ENCODE results near the gene RPS14. TPM values are rescaled to one million over a fixed set of nuclear protein-coding genes. Genes with fewer than 3 reads are reported as not detected.

RPS14 gene
- total and polyA plus RNA-seq, 9 donors, result 2,234 to 9,295 (median 4,211) TPM

DNA sequence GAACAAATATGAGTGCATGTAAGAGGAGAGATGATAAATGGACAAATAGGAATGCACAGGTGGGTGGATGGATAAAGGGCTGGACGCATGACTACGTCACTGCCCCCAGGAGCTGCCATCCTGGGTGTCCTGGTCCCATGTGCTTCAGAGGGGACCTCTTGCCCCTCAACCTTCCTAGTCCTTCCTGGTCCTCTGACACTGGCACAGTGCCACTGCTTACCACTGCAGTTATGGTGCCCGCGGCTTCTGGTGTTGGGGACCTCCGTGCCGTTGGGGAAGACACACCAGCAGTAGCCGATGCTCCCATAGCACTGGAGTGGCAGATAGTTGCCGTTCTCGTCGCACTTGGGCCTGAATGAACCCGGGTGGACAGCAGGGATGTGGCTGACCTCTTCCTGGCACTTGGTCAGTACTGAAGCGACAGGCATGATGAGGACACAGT lies 46.6 kb downstream of the RPS14 start:
- no peaks in the 10 kb centered on the region for H3K27me3 ChIP-seq
- peaks cover 4% of the 10 kb centered on the region for H3K4me1 ChIP-seq (ENCODE audit: insufficient read depth)
- no peak for TF ChIP-seq POLR2A (IDR thresholded peaks at IDR 0.05)
- TF ChIP-seq EP300 (IDR thresholded peaks at IDR 0.05), result no peak
- TF ChIP-seq, protein P1, sequence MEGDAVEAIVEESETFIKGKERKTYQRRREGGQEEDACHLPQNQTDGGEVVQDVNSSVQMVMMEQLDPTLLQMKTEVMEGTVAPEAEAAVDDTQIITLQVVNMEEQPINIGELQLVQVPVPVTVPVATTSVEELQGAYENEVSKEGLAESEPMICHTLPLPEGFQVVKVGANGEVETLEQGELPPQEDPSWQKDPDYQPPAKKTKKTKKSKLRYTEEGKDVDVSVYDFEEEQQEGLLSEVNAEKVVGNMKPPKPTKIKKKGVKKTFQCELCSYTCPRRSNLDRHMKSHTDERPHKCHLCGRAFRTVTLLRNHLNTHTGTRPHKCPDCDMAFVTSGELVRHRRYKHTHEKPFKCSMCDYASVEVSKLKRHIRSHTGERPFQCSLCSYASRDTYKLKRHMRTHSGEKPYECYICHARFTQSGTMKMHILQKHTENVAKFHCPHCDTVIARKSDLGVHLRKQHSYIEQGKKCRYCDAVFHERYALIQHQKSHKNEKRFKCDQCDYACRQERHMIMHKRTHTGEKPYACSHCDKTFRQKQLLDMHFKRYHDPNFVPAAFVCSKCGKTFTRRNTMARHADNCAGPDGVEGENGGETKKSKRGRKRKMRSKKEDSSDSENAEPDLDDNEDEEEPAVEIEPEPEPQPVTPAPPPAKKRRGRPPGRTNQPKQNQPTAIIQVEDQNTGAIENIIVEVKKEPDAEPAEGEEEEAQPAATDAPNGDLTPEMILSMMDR (IDR thresholded peaks at IDR 0.05), result no peak
- intact Hi-C loops (cut with DNase I), result no loop called here
- H3K4me3 ChIP-seq, result no peak overlapping the region
- no peak for DNase-seq
- no peak overlapping the region for H3K27ac ChIP-seq
- H3K36me3 ChIP-seq, result no peaks in the 10 kb centered on the region
- WGBS, 3 donors, result 89 to 95% (median 92%) methylated on average over 12 of the region's 12 CpGs
- no peaks in the 10 kb centered on the region for H3K9me3 ChIP-seq

DNA sequence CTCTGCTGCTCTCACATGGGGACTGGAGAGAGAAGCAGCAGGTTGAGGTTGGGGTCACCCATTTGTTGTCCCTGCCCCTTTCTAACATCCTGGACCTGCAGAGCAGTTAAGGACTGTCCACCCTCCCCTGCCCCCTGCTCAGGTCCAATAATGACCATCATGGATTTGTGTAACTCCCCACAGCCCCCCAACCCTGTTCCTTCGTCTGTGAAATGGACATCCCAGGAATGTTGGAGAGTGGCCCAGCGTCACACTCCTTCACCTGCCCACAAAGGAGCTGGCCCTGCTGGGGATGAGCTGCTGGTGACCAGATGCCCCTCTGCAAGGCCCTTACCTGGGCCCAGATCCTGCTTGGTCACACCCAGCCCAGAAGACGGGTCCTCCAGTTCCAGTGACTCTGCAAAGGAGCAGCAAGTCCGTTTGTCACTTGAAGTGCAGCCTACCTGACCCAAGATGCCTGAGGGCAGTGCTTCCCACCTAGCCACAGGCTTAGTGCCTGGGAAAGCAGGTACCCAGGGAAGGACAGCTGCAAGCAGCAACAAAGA lies 47.2 kb downstream of the RPS14 start:
- Histone ChIP-seq H3K4me3 (no peak overlapping the region), H3K36me3 (no peaks in the 10 kb centered on the region), H3K9me3 (no peaks in the 10 kb centered on the region), H3K27me3 (no peaks in the 10 kb centered on the region), H3K27ac (no peak overlapping the region), H3K4me1 (ENCODE audit: insufficient read depth) (peaks cover 4% of the 10 kb centered on the region)
- 78 to 85% (median 83%) methylated on average over 4 of the region's 4 CpGs for WGBS, 3 donors
- intact Hi-C loops (cut with DNase I), result no loop called here
- DNase-seq, result no peak
- TF ChIP-seq EP300 (IDR thresholded peaks at IDR 0.05), result no peak
- no peak for TF ChIP-seq POLR2A (IDR thresholded peaks at IDR 0.05)
- TF ChIP-seq, protein P1 (IDR thresholded peaks at IDR 0.05), result no peak

DNA sequence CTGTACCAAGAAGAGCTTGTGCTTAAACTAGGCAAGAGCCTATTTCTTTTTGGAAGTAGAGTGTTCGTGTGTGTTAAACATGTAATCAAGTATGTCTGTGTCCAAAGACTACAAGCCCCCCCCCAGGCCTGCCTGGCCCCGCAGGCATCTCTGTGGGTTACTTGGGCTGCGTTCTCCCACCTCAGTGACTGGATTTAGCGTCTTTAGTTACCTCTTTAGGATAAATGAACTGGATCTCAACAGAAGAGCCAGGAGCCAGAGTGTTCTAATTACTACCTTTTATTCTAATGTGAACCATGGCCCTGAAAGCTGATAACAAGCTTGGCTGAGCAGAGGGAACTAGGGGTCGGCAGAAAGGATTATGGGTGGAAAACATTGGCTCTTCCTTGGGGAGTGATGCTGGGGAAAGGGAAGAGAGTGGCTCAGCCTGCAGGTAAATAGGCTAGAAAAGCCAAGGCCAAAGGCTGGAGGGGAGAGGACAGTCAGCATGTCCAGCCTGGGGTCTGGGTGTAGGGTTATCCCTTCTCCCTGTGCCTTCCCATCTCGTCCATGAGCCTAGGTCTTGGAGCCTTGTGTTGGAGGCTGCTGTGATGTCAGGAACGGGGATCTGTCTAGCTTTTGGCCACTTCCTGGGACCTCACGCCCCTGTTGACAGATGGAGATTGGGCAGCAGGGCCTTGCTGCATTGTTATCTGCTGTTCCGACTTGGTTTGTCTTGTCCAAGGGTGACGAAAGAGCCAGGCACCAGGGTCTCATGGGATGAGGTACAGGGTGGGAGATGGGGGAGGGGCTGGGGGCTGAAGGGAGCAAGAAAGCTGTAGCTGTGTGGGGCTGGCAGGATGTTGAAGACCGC lies 47.9 kb downstream of the RPS14 start:
- intact Hi-C loops (cut with DNase I), result no loop called here
- Histone ChIP-seq H3K27ac (no peak overlapping the region), H3K4me1 (ENCODE audit: insufficient read depth) (peaks cover 4% of the 10 kb centered on the region), H3K9me3 (no peaks in the 10 kb centered on the region), H3K4me3 (no peak overlapping the region), H3K36me3 (no peaks in the 10 kb centered on the region), H3K27me3 (no peaks in the 10 kb centered on the region)
- TF ChIP-seq POLR2A (IDR thresholded peaks at IDR 0.05) (no peak), EP300 (IDR thresholded peaks at IDR 0.05) (no peak)
- TF ChIP-seq, protein P1 (IDR thresholded peaks at IDR 0.05), result no peak
- no peak for DNase-seq
- 70 to 81% (median 73%) methylated on average over 11 of the region's 11 CpGs for WGBS, 3 donors

- Histone ChIP-seq H3K9me3 (no peaks in the 10 kb centered on the region), H3K27ac (no peak overlapping the region), H3K27me3 (no peaks in the 10 kb centered on the region), H3K4me3 (no peak overlapping the region), H3K36me3 (no peaks in the 10 kb centered on the region), H3K4me1 (ENCODE audit: insufficient read depth) (peaks cover 4% of the 10 kb centered on the region)
- WGBS, 3 donors, result 61 to 72% (median 62%) methylated on average over 3 of the region's 3 CpGs
- no peak for DNase-seq
- TF ChIP-seq EP300 (IDR thresholded peaks at IDR 0.05) (no peak), POLR2A (IDR thresholded peaks at IDR 0.05) (no peak)
- TF ChIP-seq, protein P1 (IDR thresholded peaks at IDR 0.05), result no peak
- intact Hi-C loops (cut with DNase I), result no loop called here
These were observed 48.5 kb downstream of the RPS14 start for GRCh38 chr5:150401076-150401375.
